ENCODE results near the gene SPON1.

Gene SPON1

GRCh38 chr11:14182833-14183364 is 220.4 kb downstream of the SPON1 start:
- no peaks in the 10 kb centered on the region for H3K36me3 ChIP-seq (ENCODE audit: insufficient read depth, low read length)
- no peak overlapping the region for H3K4me3 ChIP-seq (ENCODE audit: low read depth, low read length, poor library complexity, severe bottlenecking)
- no peak overlapping the region for H3K27ac ChIP-seq (ENCODE audit: low read depth, low read length, poor library complexity, severe bottlenecking)
- H4K20me1 ChIP-seq (ENCODE audit: insufficient read depth, low read length) = no peaks in the 10 kb centered on the region
- no peak overlapping the region for H3K9ac ChIP-seq (ENCODE audit: low read length)
- H3F3A ChIP-seq (ENCODE audit: insufficient read depth, low read length) = no peaks in the 10 kb centered on the region
- H2AFZ ChIP-seq (ENCODE audit: low read length) = no peak overlapping the region
- no peaks in the 10 kb centered on the region for H3K27me3 ChIP-seq (ENCODE audit: insufficient read depth, low read length)
- H3K9me2 ChIP-seq (ENCODE audit: low read depth, low read length) = no peaks in the 10 kb centered on the region
- TF ChIP-seq EZH2 (IDR thresholded peaks at IDR 0.05; ENCODE audit: borderline replicate concordance, low read length) = no peak
- TF ChIP-seq CTCF (IDR thresholded peaks at IDR 0.05; ENCODE audit: low read length) = no peak
- H3K9me3 ChIP-seq (ENCODE audit: low read length) = no peaks in the 10 kb centered on the region
- H3K4me2 ChIP-seq (ENCODE audit: low read length) = no peak overlapping the region
- no peaks in the 10 kb centered on the region for H3K4me1 ChIP-seq (ENCODE audit: insufficient read depth, low read length, severe bottlenecking)
- H3K79me2 ChIP-seq (ENCODE audit: insufficient read depth, low read length) = no peaks in the 10 kb centered on the region

- Histone ChIP-seq H3K79me2 (ENCODE audit: insufficient read depth, low read length) (no peaks in the 10 kb centered on the region), H2AFZ (ENCODE audit: low read length) (no peak overlapping the region), H3K4me2 (ENCODE audit: low read length) (no peak overlapping the region), H3F3A (ENCODE audit: insufficient read depth, low read length) (no peaks in the 10 kb centered on the region), H3K36me3 (ENCODE audit: insufficient read depth, low read length) (no peaks in the 10 kb centered on the region), H3K27me3 (ENCODE audit: insufficient read depth, low read length) (no peaks in the 10 kb centered on the region), H3K4me1 (ENCODE audit: insufficient read depth, low read length, severe bottlenecking) (no peaks in the 10 kb centered on the region), H3K4me3 (ENCODE audit: low read depth, low read length, poor library complexity, severe bottlenecking) (no peak overlapping the region), H3K27ac (ENCODE audit: low read depth, low read length, poor library complexity, severe bottlenecking) (no peak overlapping the region), H3K9ac (ENCODE audit: low read length) (no peak overlapping the region), H3K9me2 (ENCODE audit: low read depth, low read length) (no peaks in the 10 kb centered on the region), H4K20me1 (ENCODE audit: insufficient read depth, low read length) (no peaks in the 10 kb centered on the region), H3K9me3 (ENCODE audit: low read length) (no peaks in the 10 kb centered on the region)
- TF ChIP-seq EZH2 (IDR thresholded peaks at IDR 0.05; ENCODE audit: borderline replicate concordance, low read length) = no peak
- no peak for TF ChIP-seq CTCF (IDR thresholded peaks at IDR 0.05; ENCODE audit: low read length)
Measured at GRCh38 chr11:14184028-14184940, 221.8 kb downstream of the SPON1 start.

GRCh38 chr11:14185461-14185860 is 222.9 kb downstream of the SPON1 start:
- H3F3A ChIP-seq (ENCODE audit: insufficient read depth, low read length) = no peaks in the 10 kb centered on the region
- H3K9me3 ChIP-seq (ENCODE audit: low read length) = no peaks in the 10 kb centered on the region
- no peak overlapping the region for H2AFZ ChIP-seq (ENCODE audit: low read length)
- H3K4me2 ChIP-seq (ENCODE audit: low read length) = no peak overlapping the region
- no peak overlapping the region for H3K27ac ChIP-seq (ENCODE audit: low read depth, low read length, poor library complexity, severe bottlenecking)
- no peaks in the 10 kb centered on the region for H3K27me3 ChIP-seq (ENCODE audit: insufficient read depth, low read length)
- H4K20me1 ChIP-seq (ENCODE audit: insufficient read depth, low read length) = no peaks in the 10 kb centered on the region
- TF ChIP-seq CTCF (IDR thresholded peaks at IDR 0.05; ENCODE audit: low read length) = no peak
- TF ChIP-seq EZH2 (IDR thresholded peaks at IDR 0.05; ENCODE audit: borderline replicate concordance, low read length) = no peak
- no peak overlapping the region for H3K4me3 ChIP-seq (ENCODE audit: low read depth, low read length, poor library complexity, severe bottlenecking)
- H3K9ac ChIP-seq (ENCODE audit: low read length) = no peak overlapping the region
- H3K9me2 ChIP-seq (ENCODE audit: low read depth, low read length) = no peaks in the 10 kb centered on the region
- no peaks in the 10 kb centered on the region for H3K79me2 ChIP-seq (ENCODE audit: insufficient read depth, low read length)
- H3K36me3 ChIP-seq (ENCODE audit: insufficient read depth, low read length) = no peaks in the 10 kb centered on the region
- H3K4me1 ChIP-seq (ENCODE audit: insufficient read depth, low read length, severe bottlenecking) = no peaks in the 10 kb centered on the region

Measured in OCI-LY1 (cell line).